NK-92 (cell line): Measurements from ENCODE around the gene CD70.
"Not testable (repeated sequence)": the region's sequence is repeated elsewhere in the genome, so short reads cannot be mapped to it uniquely, and the experiment has no call there.

Source experiments
- DNase-seq: peaks from one replicate; lab custom pipeline; 2025; ENCODE audit not compliant: unreplicated experiment; lab: John Stamatoyannopoulos, UW

The CD70 gene

GRCh38 chr19:6598254-6598892 lies 7.4 kb upstream of the CD70 start:
- not testable (repeated sequence) for DNase-seq

- DNase-seq = not testable (repeated sequence)
These were observed 6.7 kb upstream of the CD70 start for GRCh38 chr19:6597471-6598253.

- DNase-seq = no peak
These were observed 5.7 kb upstream of the CD70 start for GRCh38 chr19:6596621-6597020.

- DNase-seq = no peak
These were observed 2.9 kb upstream of the CD70 start for GRCh38 chr19:6593651-6594416.

- no peak for DNase-seq
These were observed 608 bp downstream of the CD70 start for GRCh38 chr19:6590258-6590826.

- no peak for DNase-seq
These were observed 1.2 kb downstream of the CD70 start for GRCh38 chr19:6589711-6590257.

- DNase-seq = no peak
These were observed 2.2 kb downstream of the CD70 start for GRCh38 chr19:6588508-6589345.

- no peak for DNase-seq
These were observed 2.9 kb downstream of the CD70 start for GRCh38 chr19:6587998-6588507.

GRCh38 chr19:6587093-6587820 lies 3.7 kb downstream of the CD70 start:
- no peak for DNase-seq

GRCh38 chr19:6586726-6587092 lies 4.2 kb downstream of the CD70 start:
- DNase-seq = no peak

GRCh38 chr19:6586056-6586455 lies 4.9 kb downstream of the CD70 start:
- DNase-seq = no peak

- DNase-seq = not testable (repeated sequence)
These were observed 8.2 kb downstream of the CD70 start for GRCh38 chr19:6582515-6583484.

- DNase-seq = no peak
These were observed 10.6 kb downstream of the CD70 start for GRCh38 chr19:6580313-6580712.

- DNase-seq = no peak
These were observed 11.3 kb downstream of the CD70 start for GRCh38 chr19:6579450-6580178.

GRCh38 chr19:6577476-6578125 lies 13.3 kb downstream of the CD70 start:
- no peak for DNase-seq

- no peak for DNase-seq
These were observed 14.0 kb downstream of the CD70 start for GRCh38 chr19:6576869-6577475.

GRCh38 chr19:6573350-6573749 lies 17.6 kb downstream of the CD70 start:
- no peak for DNase-seq
